Smooth muscle cell of the brain vasculature (primary cell): ENCODE data around the gene LIMS2.
A peak's percentile ranks its signal among the peaks of the same experiment; 100 is the strongest.

Experiments used
- DNase-seq: peaks from one replicate; pipeline ENCODE4 v3.0.0-alpha.2; 2012; ENCODE audit warnings: low read depth, low spot score

The LIMS2 gene

GRCh38 chr2:127658641-127659407 lies 16.5 kb downstream of the LIMS2 start:
- no peak for DNase-seq

- no peak for DNase-seq
Observed at GRCh38 chr2:127658146-127658545, 17.2 kb downstream of the LIMS2 start.

GRCh38 chr2:127657232-127657595 lies 18.1 kb downstream of the LIMS2 start:
- no peak for DNase-seq

- DNase-seq: no peak
Observed at GRCh38 chr2:127656569-127657231, 18.6 kb downstream of the LIMS2 start.

- no peak for DNase-seq
Observed at GRCh38 chr2:127655209-127656073, 19.9 kb downstream of the LIMS2 start.

GRCh38 chr2:127654838-127655175 lies 20.5 kb downstream of the LIMS2 start:
- DNase-seq: no peak

GRCh38 chr2:127654084-127654837 lies 21.1 kb downstream of the LIMS2 start:
- DNase-seq: no peak

GRCh38 chr2:127653421-127654083 lies 21.8 kb downstream of the LIMS2 start:
- DNase-seq: no peak

- no peak for DNase-seq
Observed at GRCh38 chr2:127652786-127653357, 22.5 kb downstream of the LIMS2 start.

- no peak for DNase-seq
Observed at GRCh38 chr2:127651971-127652550, 23.3 kb downstream of the LIMS2 start.

- DNase-seq: no peak
Observed at GRCh38 chr2:127651381-127651809, 23.9 kb downstream of the LIMS2 start.

GRCh38 chr2:127650785-127651380 lies 24.4 kb downstream of the LIMS2 start:
- no peak for DNase-seq

GRCh38 chr2:127650041-127650784 lies 25.1 kb downstream of the LIMS2 start:
- no peak for DNase-seq

GRCh38 chr2:127649684-127650040 lies 25.7 kb downstream of the LIMS2 start:
- peak; percentile 69 for DNase-seq

GRCh38 chr2:127649100-127649611 lies 26.2 kb downstream of the LIMS2 start:
- DNase-seq: no peak

- DNase-seq: no peak
Observed at GRCh38 chr2:127648321-127648720, 27.0 kb downstream of the LIMS2 start.

GRCh38 chr2:127647242-127648190 lies 27.8 kb downstream of the LIMS2 start:
- no peak for DNase-seq
